Inflammatory macrophage treated with lipopolysaccharide for 1 hour (primary cell): ENCODE results near the gene ADGRG7.

Experiments used
- DNase-seq, 2 donors: peaks; one replicate each; pipeline ENCODE4 v3.0.0-alpha.2; 2020 to 2022

Gene ADGRG7

DNA sequence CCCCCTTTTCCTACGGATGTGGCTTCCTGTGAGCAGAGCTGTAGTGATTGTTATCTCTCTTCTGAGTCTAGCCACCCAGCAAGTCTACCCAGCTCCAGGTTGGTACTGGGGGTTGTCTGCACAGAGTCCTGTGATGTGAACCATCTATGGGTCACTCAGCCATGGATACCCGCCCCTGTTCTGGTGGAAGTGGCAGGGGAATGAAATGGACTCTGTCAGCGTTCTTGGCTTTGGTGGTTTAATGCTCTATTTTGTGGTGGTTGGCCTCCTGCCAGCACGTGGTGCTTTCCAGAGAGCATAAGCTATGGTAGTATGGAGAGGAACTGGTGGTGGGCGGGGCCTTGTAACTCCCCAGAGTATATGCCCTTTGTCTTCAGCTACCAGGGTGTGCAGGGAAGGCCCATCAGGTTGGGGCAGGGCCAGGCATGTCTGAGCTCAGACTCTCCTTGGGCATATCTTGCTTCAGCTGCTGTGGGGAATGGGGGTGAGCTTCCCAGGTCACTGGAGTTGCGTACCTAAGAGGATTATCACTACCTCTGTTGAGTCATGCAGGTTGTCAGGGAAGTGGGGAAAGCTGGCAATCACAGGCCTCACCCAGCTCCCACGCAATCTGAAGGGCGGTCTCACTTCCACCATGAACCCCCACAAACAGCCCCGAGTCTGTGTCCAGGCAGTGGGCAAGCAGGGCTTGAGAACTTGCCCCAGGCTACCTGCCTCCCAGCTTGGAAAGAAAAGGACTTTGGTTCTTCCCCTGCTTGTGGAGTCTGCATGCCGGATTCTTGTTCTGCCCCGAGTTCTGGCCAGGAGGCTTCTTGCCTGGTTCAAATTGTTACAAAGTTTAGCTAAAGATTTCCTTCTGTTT lies 9.0 kb upstream of the ADGRG7 start:
- DNase-seq = no peak

DNA sequence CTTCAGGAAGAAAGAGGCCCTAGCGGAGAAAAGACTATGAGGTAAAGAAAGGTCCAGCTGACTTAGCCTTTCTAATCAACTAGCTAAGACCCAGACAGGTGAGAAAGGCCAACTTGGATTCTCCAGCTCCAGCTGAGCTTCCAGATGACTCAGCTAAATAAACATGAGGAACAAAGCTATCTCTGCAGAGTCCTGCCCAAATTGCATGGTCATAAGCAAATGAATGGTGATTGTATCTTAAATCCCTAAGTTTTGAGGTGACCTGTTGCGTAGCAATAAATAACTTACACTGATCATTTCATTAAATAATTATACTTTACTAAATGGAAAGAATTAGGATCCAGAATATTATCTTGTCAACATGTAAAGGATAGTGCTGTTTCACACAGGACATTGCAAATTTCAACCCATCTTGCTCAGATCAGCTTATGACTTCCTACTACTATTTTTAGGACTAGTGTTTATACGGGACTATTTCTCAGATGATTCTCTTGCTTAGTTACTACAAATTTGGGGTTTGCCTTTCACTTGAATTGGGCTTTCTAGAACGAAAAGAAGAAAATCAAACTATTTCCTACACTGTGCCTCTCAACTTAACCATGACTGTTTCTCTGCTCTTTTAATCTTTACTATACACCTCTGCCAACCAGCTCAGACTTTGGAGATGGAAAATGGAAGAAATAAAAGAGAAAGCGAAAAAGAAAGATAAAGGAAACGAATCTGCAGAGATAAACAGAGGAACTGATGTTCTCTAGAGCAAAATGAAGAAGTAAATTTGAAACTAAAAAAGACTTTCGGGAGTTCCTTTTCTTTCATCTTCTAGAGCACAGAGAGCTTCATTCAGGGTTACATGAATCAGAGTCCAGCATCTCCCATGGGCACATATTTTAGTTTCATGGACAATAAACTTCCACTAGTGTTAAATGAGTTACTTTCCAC lies 6.6 kb upstream of the ADGRG7 start:
- DNase-seq = peak; percentile 44 to 50

DNA sequence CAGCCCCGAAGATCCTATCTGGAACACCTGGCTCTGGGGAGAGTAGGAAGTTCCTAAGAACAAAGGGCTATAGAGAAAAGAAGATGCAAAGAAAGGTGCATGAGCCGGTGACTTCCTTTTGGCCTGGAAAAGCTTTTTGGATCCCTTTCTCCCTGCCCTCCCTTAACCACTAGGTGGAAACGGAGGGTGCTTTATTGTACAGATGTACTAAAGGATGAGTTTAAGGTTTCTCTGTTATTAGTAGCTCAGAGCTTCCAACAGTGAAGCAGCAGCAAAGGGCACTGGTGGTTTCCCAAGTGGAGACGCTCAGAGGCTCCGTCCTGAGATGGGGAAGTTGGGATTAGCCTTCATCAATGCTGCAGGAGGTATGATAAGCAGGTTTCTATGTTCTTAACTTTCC lies 5.9 kb upstream of the ADGRG7 start:
- peak; percentile 10 to 11 for DNase-seq

DNA sequence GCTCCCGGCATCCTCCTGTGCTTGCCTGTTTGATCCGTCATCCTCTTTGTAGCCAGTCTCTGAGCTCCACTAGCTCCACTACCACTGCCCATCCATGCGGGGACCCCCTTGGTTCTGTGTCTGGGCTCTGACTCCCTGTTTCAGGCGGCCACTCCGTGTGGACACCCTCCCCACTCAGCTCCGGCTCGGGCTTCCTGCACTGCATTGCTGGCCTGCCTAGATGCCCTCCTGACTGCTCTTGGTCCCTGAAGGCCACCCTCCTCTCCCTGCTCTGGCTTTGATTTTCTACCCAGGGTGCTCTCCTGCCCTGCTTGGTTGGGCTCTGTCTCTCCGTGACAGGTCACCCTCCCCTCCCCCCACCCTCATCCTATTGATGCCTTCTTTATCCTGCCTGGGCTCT lies 4.0 kb upstream of the ADGRG7 start:
- DNase-seq = no peak

DNA sequence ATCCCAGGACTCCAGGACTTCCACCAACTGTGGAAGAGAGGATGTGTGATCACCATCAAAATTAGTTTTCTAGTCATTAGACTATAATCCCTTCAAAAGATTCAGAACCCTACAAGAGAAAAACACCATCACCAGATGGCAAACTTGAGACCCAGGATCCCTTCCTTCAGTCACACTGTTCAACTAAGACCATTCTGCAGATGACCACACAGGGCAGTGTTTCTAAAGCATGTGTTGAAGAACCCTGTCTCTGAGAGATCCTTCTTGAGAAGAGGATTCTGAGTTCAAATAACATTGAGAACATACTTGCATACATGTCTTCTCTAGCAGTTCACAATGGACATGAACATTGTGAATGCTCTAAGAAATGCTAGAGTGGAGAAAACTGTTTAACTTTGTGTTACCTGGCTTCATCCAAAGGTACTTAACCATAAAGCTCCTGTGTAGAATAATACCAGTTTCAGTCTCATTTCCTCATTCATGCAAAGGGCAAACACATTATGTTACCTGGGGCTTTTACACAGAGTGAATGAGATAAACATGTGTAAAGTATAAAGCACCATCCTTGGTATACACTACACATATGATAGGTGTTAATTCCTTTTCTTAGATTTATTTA lies 2.4 kb upstream of the ADGRG7 start:
- DNase-seq = no peak

DNA sequence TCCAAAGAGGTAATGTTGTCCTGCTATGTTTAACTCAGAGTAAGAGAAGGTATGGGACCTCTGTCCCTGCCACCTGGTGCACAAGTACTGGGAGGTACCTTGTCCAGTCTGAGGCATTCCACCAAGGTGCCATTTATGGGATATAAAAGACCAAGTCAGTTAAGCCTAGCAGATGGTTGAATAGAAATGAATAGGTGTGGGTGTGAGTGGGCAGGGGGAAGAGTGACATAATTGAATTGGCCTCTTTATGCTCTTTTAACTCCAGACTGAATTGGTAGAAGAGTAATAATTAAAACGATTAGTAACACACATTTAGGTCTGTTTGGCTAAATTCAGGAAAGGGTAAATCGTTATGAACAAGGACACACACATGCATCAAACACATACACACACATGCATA lies 562 bp downstream of the ADGRG7 start:
- DNase-seq = no peak

DNA sequence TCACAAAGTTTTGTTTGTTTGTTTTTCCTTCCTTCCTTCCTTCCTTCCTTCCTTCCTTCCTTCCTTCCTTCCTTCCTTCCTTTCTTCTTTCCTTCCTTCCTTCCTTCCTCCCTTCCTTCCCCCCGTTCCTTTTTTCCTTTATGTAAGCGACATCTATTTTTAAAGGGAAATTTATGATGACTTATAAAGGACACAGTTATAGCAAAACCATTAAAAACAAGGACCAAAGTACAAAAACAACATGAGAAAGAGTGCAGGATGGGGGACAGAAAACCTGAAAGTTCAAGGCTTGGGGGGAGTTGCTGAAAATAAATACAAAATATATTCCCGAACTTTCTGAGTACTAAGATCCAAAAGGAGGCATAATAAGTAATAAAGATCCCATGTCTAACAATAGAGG lies 1.8 kb downstream of the ADGRG7 start:
- no peak for DNase-seq

DNA sequence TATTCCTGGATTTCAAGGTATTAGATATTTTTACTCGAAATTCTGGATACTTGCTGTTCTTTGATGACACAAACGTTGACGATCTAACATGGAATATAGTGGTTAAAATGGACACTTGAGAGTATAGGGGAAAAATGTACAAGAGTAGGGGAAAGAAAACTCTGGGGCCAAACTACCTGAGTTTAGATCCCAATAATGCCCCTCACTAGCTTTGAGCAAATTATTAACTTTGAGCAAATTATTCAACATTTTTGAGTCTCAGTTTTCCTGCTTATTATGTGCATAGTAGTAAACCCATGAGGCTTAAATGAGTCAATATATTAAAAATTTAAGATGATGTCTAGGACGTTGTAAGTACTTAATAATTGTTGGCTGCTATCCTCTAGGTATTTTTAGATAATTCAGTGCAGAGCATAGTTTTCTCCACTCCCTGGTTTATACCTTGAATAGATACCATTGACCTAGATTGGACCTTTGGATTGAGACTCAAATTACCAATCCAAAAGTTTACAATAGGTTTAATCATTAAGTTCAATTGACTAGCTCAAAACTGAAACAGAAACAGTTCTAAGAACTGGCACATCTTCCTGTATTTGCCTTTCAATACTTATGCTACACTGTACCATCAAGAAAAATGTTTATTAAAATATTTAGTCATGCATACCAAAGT lies 4.5 kb downstream of the ADGRG7 start:
- DNase-seq = no peak

DNA sequence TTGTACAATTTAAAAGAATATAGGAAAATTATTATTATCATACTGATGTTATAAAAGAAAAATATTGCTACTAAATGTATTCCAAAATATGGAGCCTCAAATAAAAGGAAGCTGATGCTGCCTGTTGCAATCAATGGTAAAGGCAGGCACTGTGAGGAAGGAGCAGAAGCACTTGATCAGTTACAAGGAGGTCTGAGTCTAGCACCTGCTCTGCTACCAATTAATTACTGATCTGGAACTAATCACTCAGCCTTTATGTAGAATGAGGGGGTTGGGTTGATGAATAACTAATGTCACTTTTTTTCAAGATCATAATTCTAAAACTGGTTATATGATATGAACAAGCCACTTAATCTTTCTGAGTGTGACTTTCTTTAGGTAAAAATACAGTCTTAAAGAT lies 5.5 kb downstream of the ADGRG7 start:
- no peak for DNase-seq

DNA sequence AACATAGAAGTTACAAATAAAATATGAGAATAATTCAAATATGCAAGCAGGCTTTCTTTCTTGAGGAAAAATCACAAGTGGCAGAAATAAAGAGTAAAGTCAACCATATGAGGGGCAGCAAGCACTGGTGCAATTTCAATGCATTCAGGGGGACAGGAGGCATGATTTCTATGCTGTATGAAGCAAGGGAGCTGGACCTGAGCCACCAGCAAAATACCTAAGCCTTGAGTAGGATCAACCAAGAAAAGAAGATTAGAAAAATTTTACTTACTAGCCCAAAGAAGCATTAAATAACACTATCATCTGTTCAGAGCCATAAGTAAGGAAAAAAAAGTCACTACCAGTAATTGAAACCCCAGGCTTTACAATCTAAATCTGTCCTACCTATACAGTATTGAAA lies 6.3 kb downstream of the ADGRG7 start:
- no peak for DNase-seq

DNA sequence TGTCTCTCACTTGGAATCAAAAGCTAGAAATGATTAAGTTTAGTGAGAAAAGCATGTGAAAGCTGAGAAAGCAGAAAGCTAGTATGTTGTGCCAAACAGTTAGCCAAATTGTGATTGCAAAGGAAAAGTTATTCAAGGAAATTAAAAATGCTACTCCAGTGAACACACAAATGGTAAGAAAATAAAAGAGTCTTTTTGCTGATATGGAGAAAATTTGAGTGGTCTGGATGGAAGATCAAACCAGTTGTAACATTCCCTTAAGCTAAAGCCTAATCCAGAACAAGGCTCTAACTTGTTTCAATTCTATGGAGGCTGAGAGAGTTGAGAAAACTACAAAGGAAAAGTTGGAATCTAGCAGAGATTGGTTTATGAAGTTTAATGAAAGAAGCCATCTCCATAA lies 11.8 kb downstream of the ADGRG7 start:
- no peak for DNase-seq

DNA sequence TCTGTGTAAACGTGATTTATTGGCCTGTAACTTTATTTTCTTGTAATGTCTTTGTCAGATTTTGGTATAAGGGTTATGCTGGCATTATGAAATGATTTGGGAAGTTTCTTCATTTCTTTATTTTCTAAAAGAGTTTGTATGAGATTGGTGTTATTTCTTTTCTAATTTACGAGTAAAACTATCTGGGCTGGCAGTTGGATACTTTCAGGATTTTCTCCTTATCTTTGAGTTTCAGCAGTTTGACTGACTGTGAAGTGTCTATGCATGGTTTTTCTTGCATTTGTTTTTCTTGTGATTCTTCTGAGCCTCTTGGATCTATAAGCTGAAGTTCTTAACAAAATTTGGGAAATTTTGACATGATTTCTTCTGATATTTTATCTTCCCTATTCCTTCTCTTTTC lies 18.1 kb downstream of the ADGRG7 start:
- no peak for DNase-seq

DNA sequence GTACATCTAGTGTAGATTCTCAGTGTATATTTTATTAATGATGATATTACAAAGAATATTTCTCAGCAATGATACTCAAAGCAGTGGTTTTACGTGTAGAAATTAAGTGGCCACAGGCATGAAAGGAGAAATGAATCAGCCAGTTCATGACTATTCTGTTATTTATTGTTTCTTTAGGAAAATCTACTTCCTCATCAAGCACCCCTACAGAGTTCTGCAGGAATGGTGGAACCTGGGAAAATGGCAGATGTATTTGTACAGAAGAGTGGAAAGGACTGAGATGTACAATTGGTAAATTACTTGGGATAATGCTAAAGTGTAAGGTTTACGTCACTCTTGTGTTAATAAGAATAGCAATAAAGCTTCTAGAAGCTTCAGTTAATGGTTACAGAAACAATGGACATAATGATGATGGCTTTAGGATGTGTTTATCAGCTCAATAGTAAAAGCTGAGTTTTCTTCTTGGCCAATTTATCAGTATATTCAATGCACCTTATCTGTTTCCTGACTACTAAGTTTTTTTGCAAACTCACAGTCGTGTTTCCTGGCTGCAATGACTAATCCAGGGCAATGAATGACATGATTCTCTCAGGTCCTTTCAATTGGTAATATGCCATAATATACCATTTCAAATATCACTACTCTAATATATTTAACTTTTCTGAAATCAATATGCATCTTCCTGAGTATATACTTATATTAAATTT lies 20.2 kb downstream of the ADGRG7 start:
- no peak for DNase-seq

DNA sequence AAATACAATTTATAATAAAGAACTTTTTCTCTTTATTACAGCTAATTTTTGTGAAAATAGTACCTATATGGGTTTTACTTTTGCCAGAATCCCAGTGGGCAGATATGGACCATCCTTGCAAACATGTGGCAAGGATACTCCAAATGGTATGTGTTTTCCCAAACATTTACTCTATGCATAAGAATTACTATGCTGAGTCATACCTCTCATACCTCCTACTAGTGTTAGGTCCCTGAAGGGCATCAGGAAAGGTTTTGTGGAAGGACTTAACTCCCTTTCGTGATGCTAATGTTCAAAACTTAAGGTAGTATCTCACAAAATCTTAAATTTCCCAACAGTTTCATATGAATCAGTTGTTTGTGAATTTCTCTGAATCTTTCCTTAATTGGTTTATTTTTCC lies 21.3 kb downstream of the ADGRG7 start:
- DNase-seq = no peak

DNA sequence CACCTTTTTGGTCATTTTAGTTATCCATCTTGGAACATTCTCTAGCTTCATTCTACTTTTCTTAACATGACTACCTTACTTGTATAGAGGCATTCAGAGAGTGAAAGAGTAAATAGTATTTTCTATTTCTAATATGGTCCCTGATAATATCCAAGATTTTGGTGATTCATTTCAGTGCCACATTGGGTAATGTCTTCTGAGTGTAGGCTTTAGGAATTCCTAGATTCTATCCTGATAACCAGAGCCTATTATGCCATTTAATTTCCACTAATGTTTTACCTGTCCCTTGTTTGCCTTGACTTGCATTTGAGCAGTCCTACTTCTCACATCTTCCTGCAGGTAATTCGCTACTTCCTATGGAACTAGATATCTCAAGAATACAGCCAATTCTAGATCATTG lies 21.8 kb downstream of the ADGRG7 start:
- no peak for DNase-seq

DNA sequence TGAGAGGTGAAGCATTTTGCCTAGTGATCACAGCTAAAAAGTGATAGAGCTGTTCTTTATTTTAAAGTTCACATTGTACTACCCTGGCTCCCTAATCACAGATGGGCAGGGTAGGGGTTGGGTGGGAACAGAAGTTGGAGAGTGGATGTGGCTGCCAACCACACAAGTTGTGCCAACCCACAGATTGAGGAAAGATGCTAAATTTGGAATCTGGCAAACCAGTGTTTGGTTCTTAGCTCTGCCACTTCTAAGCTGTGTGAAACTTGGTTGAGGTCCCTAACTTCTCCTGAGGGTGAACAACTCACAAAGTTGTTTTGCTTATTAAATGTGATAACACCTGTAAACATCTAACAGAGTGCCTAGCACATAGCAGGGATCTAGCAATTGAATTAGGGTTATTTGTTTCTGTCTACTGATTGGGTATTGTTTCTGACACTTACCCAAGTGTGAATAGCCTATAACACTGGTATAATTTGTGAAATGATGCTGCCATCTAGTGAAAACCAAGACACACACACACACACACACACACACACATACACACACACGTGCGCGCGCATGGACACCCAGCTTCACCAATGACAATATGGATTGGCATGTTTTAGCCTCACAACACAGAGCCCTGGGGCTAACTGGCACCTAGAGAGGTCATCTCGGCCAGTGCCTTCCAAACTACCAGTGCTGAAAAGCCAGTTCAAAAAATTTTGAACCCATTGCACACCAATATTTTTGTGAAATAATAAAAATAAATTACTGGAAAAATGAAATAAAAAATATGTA lies 25.3 kb downstream of the ADGRG7 start:
- peak in 1 of 2 donors; percentile 11 for DNase-seq

DNA sequence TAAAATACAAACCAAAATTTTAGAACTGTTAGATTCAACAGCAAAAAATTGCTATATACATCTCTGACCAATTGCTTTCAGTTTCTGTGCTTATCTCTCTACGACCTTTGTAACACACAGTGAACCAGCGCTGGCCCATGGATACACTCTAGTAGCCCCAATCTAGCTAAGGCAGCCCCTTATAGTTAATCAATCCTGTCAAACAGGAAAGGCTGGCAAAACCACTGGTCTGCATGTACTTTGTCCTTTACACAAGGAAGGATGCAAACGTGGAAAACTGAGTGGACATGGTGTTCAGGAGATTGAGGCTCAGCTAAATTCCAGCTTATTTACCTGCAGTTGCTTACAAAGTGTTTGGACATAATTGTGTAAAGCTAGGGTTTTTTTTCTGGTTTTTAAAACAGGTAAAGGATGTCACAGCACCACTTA lies 25.9 kb downstream of the ADGRG7 start:
- DNase-seq = no peak

DNA sequence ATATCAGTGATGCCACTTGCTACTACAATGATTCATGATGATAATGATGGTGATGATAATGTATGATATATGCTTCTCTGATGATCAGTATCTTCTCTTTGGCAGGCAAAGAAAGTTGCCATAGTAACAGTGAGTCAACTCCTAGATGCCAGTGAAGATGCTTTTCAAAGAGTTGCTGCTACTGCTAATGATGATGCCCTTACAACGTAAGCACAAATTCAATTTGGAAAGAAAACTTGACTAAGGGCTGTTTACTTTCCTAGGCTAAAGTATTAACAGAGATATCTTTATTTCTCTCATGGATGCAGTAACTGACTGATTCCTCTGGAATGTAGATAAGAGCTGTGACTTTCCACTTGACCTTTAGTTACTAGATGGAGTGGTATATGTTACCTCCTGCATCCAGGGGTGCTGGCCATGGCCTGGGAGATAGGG lies 27.8 kb downstream of the ADGRG7 start:
- DNase-seq = no peak

DNA sequence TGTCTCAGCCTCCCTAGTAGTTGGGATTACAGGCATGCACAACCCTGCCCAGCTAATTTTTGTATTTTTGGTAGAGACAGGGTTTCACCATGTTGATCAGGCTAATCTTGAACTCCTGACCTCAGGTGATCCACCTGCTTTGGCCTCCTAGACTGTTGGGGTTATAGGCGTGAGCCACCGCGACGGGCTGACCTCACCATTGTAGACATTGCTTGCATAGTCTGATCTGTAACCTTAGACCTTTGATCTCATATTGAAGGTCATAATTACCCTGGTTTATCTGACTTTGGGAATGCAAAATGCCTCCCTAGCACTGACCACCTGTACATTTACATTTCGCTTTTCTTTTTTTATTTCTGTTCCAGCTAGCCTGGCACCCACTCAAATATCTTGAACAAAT lies 31.2 kb downstream of the ADGRG7 start:
- no peak for DNase-seq

DNA sequence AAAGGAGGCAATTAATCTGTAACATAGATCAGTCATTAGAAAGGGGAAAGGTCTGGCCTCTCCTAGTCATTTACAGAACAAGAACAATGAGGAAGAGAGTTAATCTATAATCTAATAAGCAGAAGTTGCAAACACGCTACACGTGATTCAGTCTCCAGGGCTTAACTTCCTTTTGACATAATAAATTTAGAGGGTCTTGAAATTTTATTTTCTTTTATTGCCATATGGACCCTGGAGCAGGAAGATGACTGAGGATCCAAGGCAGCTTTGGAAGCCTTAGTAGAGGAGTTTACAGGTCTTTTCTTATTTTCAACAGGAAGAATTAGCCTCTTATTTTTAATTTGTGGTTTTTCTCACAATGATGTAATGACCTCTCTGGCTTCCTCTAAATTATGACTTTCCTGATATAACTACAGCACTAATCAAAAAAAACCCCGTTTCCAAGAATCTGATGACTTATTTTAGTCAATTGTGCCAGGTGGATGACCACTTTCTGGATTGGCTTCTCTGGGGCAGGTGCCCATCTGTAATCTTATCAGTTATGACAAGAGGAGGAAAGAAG lies 32.2 kb downstream of the ADGRG7 start:
- DNase-seq = peak; percentile 2 to 7

DNA sequence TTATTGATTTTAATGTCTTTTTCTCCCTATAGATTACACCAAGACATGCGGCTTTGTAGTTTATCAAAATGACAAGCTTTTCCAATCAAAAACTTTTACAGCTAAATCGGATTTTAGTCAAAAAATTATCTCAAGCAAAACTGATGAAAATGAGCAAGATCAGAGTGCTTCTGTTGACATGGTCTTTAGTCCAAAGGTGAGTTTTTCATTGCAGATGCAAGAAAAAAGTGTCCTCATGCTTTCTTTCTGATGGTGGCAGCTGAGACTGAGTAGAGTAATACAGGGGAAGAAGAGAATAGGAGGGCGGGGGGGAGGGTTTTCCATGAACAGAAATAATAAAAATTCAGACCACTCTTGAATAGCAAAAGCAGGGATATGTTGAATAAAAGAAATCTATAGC lies 36.5 kb downstream of the ADGRG7 start:
- no peak for DNase-seq
